B cell (primary cell): Measurements from ENCODE around the gene LMNTD2.

Experiments used
- CTCF ChIP-seq: fragments of 200-600 bp; IDR thresholded peaks from one replicate; pipeline ENCODE4 v1.8.0; 2022; ENCODE audit warnings: antibody characterized with exemption, mild to moderate bottlenecking
- EZH2 ChIP-seq: IDR thresholded peaks from 2 replicates; pipeline ENCODE4 v1.6.1; 2012; ENCODE audit warnings: borderline replicate concordance, low read depth, mild to moderate bottlenecking, moderate library complexity, low read length; ENCODE audit not compliant: insufficient read depth, poor library complexity, severe bottlenecking

GRCh38 chr11:528166-528814 lies 32.2 kb downstream of the LMNTD2 start:
- no peak for TF ChIP-seq CTCF
- no peak for TF ChIP-seq EZH2
